Peyer's patch (tissue), 4 donors: ENCODE results near the gene POLR3GL.

ENCODE experiments used
- POLR2A ChIP-seq, 2 donors: fragments of 450-650 bp; IDR thresholded peaks; one replicate each; pipeline ENCODE4 v1.5.1; 2017; ENCODE audit warnings: antibody characterized with exemption in 2 of 2, mild to moderate bottlenecking in 2 of 2, moderate library complexity in 2 of 2
- TF ChIP-seq, protein P1 (sequence below), 6 experiments: fragments of 450-650 bp in 4 of 6; fragments of 200-600 bp in 2 of 6; sonication (generic) in 1 of 6; IDR thresholded peaks; one replicate each; pipeline ENCODE4 v1.5.1; 2017 to 2019; ENCODE audit warnings: antibody characterized with exemption in 6 of 6, mild to moderate bottlenecking in 3 of 6, moderate library complexity in 1 of 6

GRCh38 chr1:145967288-145967687, 2.8 kb downstream of the POLR3GL start:
- TF ChIP-seq, protein P1, sequence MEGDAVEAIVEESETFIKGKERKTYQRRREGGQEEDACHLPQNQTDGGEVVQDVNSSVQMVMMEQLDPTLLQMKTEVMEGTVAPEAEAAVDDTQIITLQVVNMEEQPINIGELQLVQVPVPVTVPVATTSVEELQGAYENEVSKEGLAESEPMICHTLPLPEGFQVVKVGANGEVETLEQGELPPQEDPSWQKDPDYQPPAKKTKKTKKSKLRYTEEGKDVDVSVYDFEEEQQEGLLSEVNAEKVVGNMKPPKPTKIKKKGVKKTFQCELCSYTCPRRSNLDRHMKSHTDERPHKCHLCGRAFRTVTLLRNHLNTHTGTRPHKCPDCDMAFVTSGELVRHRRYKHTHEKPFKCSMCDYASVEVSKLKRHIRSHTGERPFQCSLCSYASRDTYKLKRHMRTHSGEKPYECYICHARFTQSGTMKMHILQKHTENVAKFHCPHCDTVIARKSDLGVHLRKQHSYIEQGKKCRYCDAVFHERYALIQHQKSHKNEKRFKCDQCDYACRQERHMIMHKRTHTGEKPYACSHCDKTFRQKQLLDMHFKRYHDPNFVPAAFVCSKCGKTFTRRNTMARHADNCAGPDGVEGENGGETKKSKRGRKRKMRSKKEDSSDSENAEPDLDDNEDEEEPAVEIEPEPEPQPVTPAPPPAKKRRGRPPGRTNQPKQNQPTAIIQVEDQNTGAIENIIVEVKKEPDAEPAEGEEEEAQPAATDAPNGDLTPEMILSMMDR (IDR thresholded peaks at IDR 0.05) = no peak
- no peak for TF ChIP-seq POLR2A (IDR thresholded peaks at IDR 0.05)
